GM18505 (cell line): ENCODE measurements around the gene HSDL1.
"Not testable (repeated sequence)": the region's sequence is repeated elsewhere in the genome, so short reads cannot be mapped to it uniquely, and the experiment has no call there.

Experiments
- ATAC-seq: cut with Tn5 transposase; IDR thresholded peaks from one replicate; pipeline ENCODE4 v1.9.1; 2021; ENCODE audit not compliant: unreplicated experiment
- POLR2A ChIP-seq: IDR thresholded peaks from 4 replicates; pipeline ENCODE4 v1.6.1; 2011; ENCODE audit warnings: borderline replicate concordance; ENCODE audit not compliant: insufficient read depth, insufficient read length; ENCODE audit errors: extremely low read depth

Gene HSDL1

DNA sequence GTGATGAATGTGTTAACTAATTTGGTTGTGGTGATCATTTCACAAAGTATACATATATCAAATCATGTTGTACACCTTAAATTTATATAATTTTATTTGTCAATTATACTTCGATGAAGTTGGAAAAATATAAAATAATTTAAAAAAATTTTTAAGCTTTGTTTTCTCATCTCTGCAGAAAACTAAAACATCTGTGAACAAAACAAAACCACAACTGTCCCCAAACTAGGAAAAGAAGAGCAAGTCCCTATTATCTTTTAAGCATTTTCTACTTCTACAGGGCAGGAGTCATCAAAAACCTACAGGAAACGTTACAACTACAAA, 6.5 kb downstream of the HSDL1 start:
- TF ChIP-seq POLR2A = no peak
- ATAC-seq = no peak

GRCh38 chr16:84137769-84138357, 7.1 kb downstream of the HSDL1 start:
- no peak for ATAC-seq
- no peak for TF ChIP-seq POLR2A

- no peak for ATAC-seq
- no peak for TF ChIP-seq POLR2A
Observed at GRCh38 chr16:84137287-84137686, 7.7 kb downstream of the HSDL1 start.

GRCh38 chr16:84136331-84137125, 8.4 kb downstream of the HSDL1 start:
- no peak for TF ChIP-seq POLR2A
- no peak for ATAC-seq

- TF ChIP-seq POLR2A = no peak
- no peak for ATAC-seq
Observed at GRCh38 chr16:84132527-84133285, 12.3 kb downstream of the HSDL1 start.

- TF ChIP-seq POLR2A = no peak
- ATAC-seq = no peak
Observed at GRCh38 chr16:84131117-84131516, 13.9 kb downstream of the HSDL1 start.

DNA sequence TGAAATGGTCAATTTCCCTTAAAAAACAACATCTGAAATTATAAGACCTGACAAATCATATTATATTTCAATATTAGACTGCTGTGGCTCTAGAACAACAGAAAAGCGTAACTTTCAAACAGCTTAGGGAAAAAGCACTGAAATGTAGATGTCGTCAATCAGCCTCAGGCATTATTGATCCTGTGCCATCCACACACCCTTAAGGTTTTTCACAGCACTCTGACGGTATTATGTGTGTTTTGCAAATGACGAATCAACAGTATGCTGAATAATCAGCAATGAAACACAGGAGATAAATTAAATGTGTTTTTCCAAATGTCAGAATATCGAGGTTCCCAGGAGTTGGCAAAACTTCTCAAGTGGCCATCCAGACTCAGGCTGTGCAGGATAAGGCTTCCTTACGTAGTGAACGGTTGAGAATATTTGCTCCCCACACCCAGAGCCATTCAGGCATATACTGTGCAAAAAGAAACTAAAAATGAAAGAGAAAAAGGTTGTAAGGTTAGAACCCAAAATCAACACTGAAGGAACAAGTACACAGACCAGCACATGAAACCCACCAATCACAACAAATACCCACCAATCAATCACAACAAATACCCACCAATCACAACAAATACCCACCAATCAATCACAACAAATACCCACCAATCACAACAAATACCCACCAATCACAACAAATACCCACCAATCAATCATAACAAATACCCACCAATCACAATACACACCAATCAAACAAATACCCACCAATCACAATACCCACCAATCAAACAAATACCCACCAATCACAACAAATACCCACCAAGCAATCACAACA, 20.5 kb downstream of the HSDL1 start:
- TF ChIP-seq POLR2A = no peak
- no peak for ATAC-seq

GRCh38 chr16:84121007-84121406, 24.0 kb downstream of the HSDL1 start:
- ATAC-seq = no peak
- TF ChIP-seq POLR2A = no peak

GRCh38 chr16:84120023-84120422, 25.0 kb downstream of the HSDL1 start:
- ATAC-seq = no peak
- TF ChIP-seq POLR2A = no peak

GRCh38 chr16:84119368-84119767, 25.6 kb downstream of the HSDL1 start:
- ATAC-seq = no peak
- no peak for TF ChIP-seq POLR2A

GRCh38 chr16:84118315-84118714, 26.7 kb downstream of the HSDL1 start:
- ATAC-seq = not testable (repeated sequence)

- no peak for ATAC-seq
- TF ChIP-seq POLR2A = no peak
Observed at GRCh38 chr16:84117494-84117843, 27.5 kb downstream of the HSDL1 start.

GRCh38 chr16:84116720-84117493, 28.1 kb downstream of the HSDL1 start, which contains the start of gene MBTPS1:
Gene MBTPS1, minus strand, starts transcription at chr16:84116942. Its CDS starts 15,159 bp downstream, at chr16:84101783.
- ATAC-seq = peak; percentile 88
- TF ChIP-seq POLR2A = peak; percentile 72
